GM23338 (cell line): ENCODE data around the gene GOLGA6L9. TPM values are rescaled to one million over a fixed set of nuclear protein-coding genes. Genes with fewer than 3 reads are reported as not detected.
"Not testable (repeated sequence)": the region's sequence is repeated elsewhere in the genome, so short reads cannot be mapped to it uniquely, and the experiment has no call there.

Experiments
- ATAC-seq: fragments of 200-7000 bp; cut with Tn5 transposase; 3 replicates; pipeline ENCODE4 v1.9.1; 2020
- DNase-seq: peaks from one replicate; pipeline ENCODE4 v3.0.0-alpha.2; 2015; ENCODE audit warnings: low spot score
- H2AFZ ChIP-seq: fragments of 200-600 bp; sonication (generic); 2 replicates; pipeline ENCODE4 v1.8.0; 2016; ENCODE audit warnings: antibody characterized with exemption, mild to moderate bottlenecking, moderate library complexity
- H3F3A ChIP-seq: fragments of 200-600 bp; sonication (generic); replicated peaks from 2 replicates; pipeline ENCODE4 v1.8.0; 2017; ENCODE audit warnings: antibody characterized with exemption, mixed run types, low read depth
- H3K27ac ChIP-seq: fragments of 200-600 bp; sonication (generic); 2 replicates; pipeline ENCODE4 v1.6.1; 2016; ENCODE audit warnings: low read depth
- H3K27me3 ChIP-seq: fragments of 200-600 bp; sonication (generic); 2 replicates; pipeline ENCODE4 v1.8.0; 2016; ENCODE audit warnings: mild to moderate bottlenecking, mixed run types, moderate library complexity; ENCODE audit not compliant: insufficient read depth
- H3K36me3 ChIP-seq: fragments of 200-600 bp; sonication (generic); 2 replicates; pipeline ENCODE4 v1.8.0; 2016; ENCODE audit warnings: mild to moderate bottlenecking; ENCODE audit not compliant: insufficient read depth
- H3K4me1 ChIP-seq: fragments of 200-600 bp; sonication (generic); 2 replicates; pipeline ENCODE4 v1.8.0; 2016; ENCODE audit warnings: mild to moderate bottlenecking, moderate library complexity; ENCODE audit not compliant: insufficient read depth
- H3K4me2 ChIP-seq: fragments of 200-600 bp; sonication (generic); 2 replicates; pipeline ENCODE4 v1.7.1; 2017; ENCODE audit warnings: mixed run types
- H3K4me3 ChIP-seq: fragments of 200-600 bp; sonication (generic); 2 replicates; pipeline ENCODE4 v1.6.1; 2016; ENCODE audit warnings: mixed run types
- H3K79me2 ChIP-seq: fragments of 200-600 bp; sonication (generic); replicated peaks from 2 replicates; pipeline ENCODE4 v1.8.0; 2017; ENCODE audit warnings: mild to moderate bottlenecking; ENCODE audit not compliant: insufficient read depth
- H3K9me2 ChIP-seq: fragments of 200-600 bp; sonication (generic); 2 replicates; pipeline ENCODE4 v1.8.0; 2017; ENCODE audit not compliant: insufficient read depth
- H4K20me1 ChIP-seq: fragments of 200-600 bp; sonication (generic); replicated peaks from 2 replicates; pipeline ENCODE4 v1.8.0; 2017; ENCODE audit warnings: mild to moderate bottlenecking; ENCODE audit not compliant: insufficient read depth
- H3K27ac Mint-ChIP-seq: 2 replicates; pipeline ENCODE4 v1.8.0; 2020; ENCODE audit warnings: inconsistent platforms, mild to moderate bottlenecking, moderate library complexity, mixed read lengths
- H3K27me3 Mint-ChIP-seq: 3 replicates; pipeline ENCODE4 v1.8.0; 2022; ENCODE audit warnings: low read depth, mild to moderate bottlenecking, moderate library complexity, mixed read lengths, inconsistent platforms; ENCODE audit not compliant: insufficient read depth, poor library complexity
- H3K36me3 Mint-ChIP-seq: 3 replicates; pipeline ENCODE4 v1.8.0; 2021; ENCODE audit warnings: low read depth, mild to moderate bottlenecking, inconsistent platforms, moderate library complexity, mixed read lengths
- H3K4me1 Mint-ChIP-seq: 3 replicates; pipeline ENCODE4 v1.8.0; 2020; ENCODE audit warnings: mild to moderate bottlenecking, inconsistent platforms, mixed read lengths
- H3K4me3 Mint-ChIP-seq: 3 replicates; pipeline ENCODE4 v1.8.0; 2021; ENCODE audit warnings: moderate library complexity, mild to moderate bottlenecking, inconsistent platforms, mixed read lengths
- H3K9me3 Mint-ChIP-seq: 3 replicates; pipeline ENCODE4 v1.8.0; 2020; ENCODE audit warnings: moderate library complexity, mild to moderate bottlenecking, inconsistent platforms, mixed read lengths
- polyA plus RNA-seq: library from polyadenylated mRNA; unstranded; fragments of >200 nt; fragmentation: Nextera tagmentation; extraction: Ambion mirVana; gene quantifications from 2 replicates; pipeline ENCODE4 v1.2.1, GENCODE V29; 2016
- total RNA-seq: library from RNA; depleted of rRNA; stranded (reverse); fragments of >200 nt; shearing (Covaris generic); gene quantifications from 2 replicates; pipeline ENCODE4 v1.2.3, GENCODE V29; 2014
- TF ChIP-seq, protein P1 (sequence below), 2 experiments: fragments of 200-600 bp in 1 of 2; sonication (generic) in 1 of 2; conservative IDR thresholded peaks; 2 replicates each; pipeline versions ENCODE4 v1.5.1 to v1.6.1; 2016 to 2017; ENCODE audit warnings: antibody characterized with exemption in 2 of 2, low read depth in 2 of 2, mild to moderate bottlenecking in 2 of 2, moderate library complexity in 1 of 2

GOLGA6L9 gene
- total and polyA plus RNA-seq, 2 experiments from 2014 or later, result 11.0 to 12.7 TPM

DNA sequence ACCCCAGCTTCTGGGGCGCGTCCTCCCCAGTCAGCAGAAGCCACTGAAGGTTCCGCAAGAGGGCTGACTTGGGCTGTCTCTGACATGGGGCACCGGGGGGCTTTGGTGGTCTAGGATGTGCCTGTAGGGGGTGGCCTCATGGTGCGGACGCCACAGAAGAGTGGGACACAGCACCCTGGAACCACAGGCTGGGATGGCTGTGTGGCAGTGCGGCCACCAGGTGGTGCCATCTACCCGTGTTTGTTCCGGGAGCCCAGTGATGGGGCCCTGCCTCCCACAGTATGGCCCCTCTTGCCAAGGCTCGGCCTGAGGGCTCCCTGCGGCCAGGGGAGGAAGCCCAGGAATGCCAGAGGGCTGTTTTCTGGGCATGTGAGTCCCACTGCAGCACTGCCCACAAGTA is 38.6 kb downstream of the GOLGA6L9 start:
- H3K4me3 Mint-ChIP-seq, H3K27me3 Mint-ChIP-seq, H3K36me3 ChIP-seq, H3K27ac Mint-ChIP-seq, H3F3A ChIP-seq, H4K20me1 ChIP-seq, H3K4me1 Mint-ChIP-seq, DNase-seq, H3K36me3 Mint-ChIP-seq, H3K4me1 ChIP-seq, H2AFZ ChIP-seq, H3K9me2 ChIP-seq, H3K4me3 ChIP-seq, H3K27me3 ChIP-seq, H3K9me3 Mint-ChIP-seq, H3K79me2 ChIP-seq, H3K4me2 ChIP-seq, H3K27ac ChIP-seq: not testable (repeated sequence)
- TF ChIP-seq, protein P1, sequence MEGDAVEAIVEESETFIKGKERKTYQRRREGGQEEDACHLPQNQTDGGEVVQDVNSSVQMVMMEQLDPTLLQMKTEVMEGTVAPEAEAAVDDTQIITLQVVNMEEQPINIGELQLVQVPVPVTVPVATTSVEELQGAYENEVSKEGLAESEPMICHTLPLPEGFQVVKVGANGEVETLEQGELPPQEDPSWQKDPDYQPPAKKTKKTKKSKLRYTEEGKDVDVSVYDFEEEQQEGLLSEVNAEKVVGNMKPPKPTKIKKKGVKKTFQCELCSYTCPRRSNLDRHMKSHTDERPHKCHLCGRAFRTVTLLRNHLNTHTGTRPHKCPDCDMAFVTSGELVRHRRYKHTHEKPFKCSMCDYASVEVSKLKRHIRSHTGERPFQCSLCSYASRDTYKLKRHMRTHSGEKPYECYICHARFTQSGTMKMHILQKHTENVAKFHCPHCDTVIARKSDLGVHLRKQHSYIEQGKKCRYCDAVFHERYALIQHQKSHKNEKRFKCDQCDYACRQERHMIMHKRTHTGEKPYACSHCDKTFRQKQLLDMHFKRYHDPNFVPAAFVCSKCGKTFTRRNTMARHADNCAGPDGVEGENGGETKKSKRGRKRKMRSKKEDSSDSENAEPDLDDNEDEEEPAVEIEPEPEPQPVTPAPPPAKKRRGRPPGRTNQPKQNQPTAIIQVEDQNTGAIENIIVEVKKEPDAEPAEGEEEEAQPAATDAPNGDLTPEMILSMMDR (conservative IDR thresholded peaks at IDR 0.05; ENCODE audit: low read depth in 2 of 2), result peak in 1 of 2 experiments; percentile 12; a peak in 1 of 4 replicates
- ATAC-seq, result peak; percentile 96

DNA sequence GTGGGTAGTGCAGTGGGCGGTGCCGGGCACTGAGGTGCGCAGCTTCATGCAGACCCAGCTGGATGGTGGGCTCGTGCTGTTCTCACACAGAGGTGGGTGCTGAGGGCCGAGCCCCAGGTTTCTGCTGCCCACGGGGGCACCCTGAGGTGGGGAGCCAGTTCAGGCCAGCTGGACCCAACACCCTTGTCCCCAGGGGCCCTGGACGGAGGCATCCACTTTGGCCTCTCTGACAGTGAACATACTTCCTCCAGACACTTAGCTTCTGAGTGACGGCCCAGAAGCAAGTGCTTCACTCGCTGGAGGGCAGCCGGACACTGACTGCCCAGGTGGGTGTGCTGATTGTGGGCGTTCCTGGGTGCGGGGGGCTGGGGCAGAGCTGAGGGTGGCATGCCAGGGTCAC is 39.8 kb downstream of the GOLGA6L9 start:
- H3K4me3 ChIP-seq, H3K4me3 Mint-ChIP-seq, H4K20me1 ChIP-seq, H3K27me3 Mint-ChIP-seq, H3K27ac Mint-ChIP-seq, DNase-seq, H3K36me3 Mint-ChIP-seq, H3F3A ChIP-seq, H3K4me2 ChIP-seq, H3K4me1 Mint-ChIP-seq, H3K36me3 ChIP-seq, H3K9me2 ChIP-seq, H3K79me2 ChIP-seq, H2AFZ ChIP-seq, H3K9me3 Mint-ChIP-seq, H3K27me3 ChIP-seq, ATAC-seq, H3K4me1 ChIP-seq, H3K27ac ChIP-seq: not testable (repeated sequence)

DNA sequence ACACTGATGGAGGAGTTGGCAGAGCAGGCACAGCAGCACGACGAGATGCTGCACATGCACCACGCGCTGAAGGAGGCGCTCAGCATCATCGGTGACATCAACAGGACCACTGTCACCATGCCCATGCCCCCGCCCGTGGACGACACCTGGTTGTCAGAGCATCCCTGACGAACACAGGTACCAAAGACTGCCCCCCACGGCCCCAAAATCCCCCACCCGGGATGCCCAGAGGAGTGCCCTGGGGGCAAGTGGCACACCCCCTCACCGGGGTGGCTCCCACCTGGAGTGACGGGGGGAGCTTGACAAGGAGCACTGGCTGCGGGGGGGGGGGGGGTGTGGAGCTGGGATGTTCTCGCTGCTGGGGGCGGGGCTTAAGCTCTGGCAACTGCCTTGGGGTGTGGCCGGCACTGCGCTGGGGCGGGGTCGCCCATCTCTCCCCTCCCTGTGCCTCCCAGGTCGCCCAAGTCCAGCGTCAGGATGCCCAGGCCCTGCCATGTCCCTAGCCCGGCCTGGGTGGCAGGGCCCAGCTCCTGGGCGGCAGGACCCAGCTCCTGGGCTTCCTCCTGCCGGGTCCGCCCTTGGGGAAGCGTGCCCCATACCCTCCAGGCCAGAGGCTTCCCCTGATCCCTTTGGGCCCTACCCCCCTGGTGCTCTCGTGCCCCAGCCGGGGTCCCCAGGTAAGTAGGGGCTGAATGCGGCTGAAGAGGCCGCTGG is 42.8 kb downstream of the GOLGA6L9 start:
- not testable (repeated sequence) for H3K9me3 Mint-ChIP-seq, H3K9me2 ChIP-seq, H4K20me1 ChIP-seq, H3F3A ChIP-seq, H3K4me1 Mint-ChIP-seq, H3K4me3 ChIP-seq, H2AFZ ChIP-seq, H3K36me3 Mint-ChIP-seq, H3K36me3 ChIP-seq, H3K27me3 ChIP-seq, H3K27ac ChIP-seq, H3K4me3 Mint-ChIP-seq, H3K4me1 ChIP-seq, H3K4me2 ChIP-seq, H3K79me2 ChIP-seq, H3K27ac Mint-ChIP-seq, H3K27me3 Mint-ChIP-seq
- ATAC-seq (peak; percentile 48), DNase-seq (peak; percentile 27)

DNA sequence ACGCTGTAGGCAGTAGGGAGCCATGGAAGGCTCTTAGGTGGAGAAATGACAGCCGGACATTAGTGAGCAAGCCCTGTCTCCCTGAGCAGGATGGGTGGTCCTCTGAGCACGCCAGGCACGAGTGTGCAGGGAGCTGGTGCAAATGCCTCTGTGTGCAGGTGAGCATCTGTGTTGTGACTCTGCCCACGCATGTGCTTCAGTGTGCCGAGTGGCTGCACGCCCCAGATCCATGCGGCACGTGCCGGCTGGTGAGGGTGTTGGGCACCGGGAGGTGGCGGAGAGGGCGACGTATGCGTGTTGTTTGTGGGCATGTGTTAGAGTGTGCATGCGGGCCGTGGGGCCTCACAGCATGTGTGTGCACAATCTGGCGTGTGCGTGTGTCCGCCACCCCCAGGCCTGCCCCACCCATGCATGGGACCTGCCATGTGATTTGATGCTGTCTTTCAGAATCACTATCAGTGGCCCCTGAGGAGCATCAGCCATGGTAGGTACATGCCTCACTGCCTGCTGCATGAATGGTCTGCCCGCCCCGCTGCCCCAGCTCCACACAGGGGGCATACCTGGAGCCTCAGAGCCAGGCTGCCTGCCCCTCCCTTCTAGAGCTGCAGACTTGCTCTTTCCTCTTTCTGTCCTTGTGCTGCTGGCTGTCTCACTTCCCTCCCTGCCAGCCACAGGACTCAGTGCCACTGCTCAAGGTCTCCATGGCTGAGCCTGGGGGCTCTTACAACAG is 45.1 kb downstream of the GOLGA6L9 start:
- not testable (repeated sequence) for H3K36me3 Mint-ChIP-seq, H4K20me1 ChIP-seq, ATAC-seq, H3K79me2 ChIP-seq, H3K27me3 ChIP-seq, H3F3A ChIP-seq, H3K4me3 Mint-ChIP-seq, H3K27ac ChIP-seq, H3K27me3 Mint-ChIP-seq, H3K4me1 ChIP-seq, H3K4me3 ChIP-seq, H3K4me1 Mint-ChIP-seq, H3K9me2 ChIP-seq, DNase-seq, H3K9me3 Mint-ChIP-seq, H3K27ac Mint-ChIP-seq, H2AFZ ChIP-seq, H3K36me3 ChIP-seq, H3K4me2 ChIP-seq

DNA sequence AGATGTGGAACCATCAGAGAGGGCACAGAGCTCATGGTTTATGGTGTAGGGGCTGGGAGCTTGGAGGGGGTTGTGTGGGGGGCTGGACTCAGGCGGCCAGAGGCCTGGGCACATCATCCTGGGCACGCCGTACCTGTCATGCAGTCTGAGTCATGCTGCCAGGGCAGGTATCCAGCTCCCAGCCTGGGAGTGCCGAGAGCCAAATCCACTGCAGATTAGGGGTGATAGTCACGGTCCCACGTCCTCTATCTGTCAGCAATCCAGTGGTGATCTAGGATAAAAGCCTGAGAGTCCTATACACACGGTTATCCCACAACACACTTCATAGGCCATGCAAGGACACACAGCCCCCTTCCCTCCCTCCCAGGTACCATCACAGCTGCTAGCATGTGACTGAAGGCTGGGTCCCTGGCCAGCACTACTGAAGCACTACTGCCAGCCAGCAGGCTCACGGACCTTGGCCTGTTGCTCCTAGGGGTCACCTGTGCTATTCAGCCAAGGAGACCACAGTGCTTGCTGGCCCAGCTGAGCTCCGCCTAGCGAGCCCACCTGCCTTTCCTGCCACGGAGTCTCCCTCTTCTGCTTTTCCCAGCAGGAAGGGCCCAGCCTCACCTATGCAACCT is 45.8 kb downstream of the GOLGA6L9 start:
- not testable (repeated sequence) for H3K4me2 ChIP-seq, ATAC-seq, H3K4me1 Mint-ChIP-seq, H2AFZ ChIP-seq, H3K36me3 ChIP-seq, H3F3A ChIP-seq, H3K4me3 ChIP-seq, H3K9me3 Mint-ChIP-seq, H3K27me3 Mint-ChIP-seq, H3K9me2 ChIP-seq, H4K20me1 ChIP-seq, H3K27me3 ChIP-seq, H3K4me1 ChIP-seq, H3K27ac Mint-ChIP-seq, H3K36me3 Mint-ChIP-seq, DNase-seq, H3K4me3 Mint-ChIP-seq, H3K27ac ChIP-seq, H3K79me2 ChIP-seq
